ENCODE data around the gene MAPKAP1. TPM values are rescaled to one million over a fixed set of nuclear protein-coding genes. Genes with fewer than 3 reads are reported as not detected.

Gene MAPKAP1
- total RNA-seq, 4 donors from 2014 or later, result 46.7 to 63.0 (median 57.9) TPM

GRCh38 chr9:125730168-125730567, 23.2 kb upstream of the MAPKAP1 start:
- intact Hi-C loops (cut with DNase I; ENCODE audit: low total_unique reads), result no loop called here
- H3K4me3 ChIP-seq (ENCODE audit: low read depth, poor library complexity, severe bottlenecking), result no peak overlapping the region
- DNase-seq (ENCODE audit: low spot score in 2 of 2), result peak in 1 of 2 donors; percentile 42
- 87 to 96% methylated on average over 2 of the region's 2 CpGs for WGBS, 2 donors
- TF ChIP-seq CTCF (IDR thresholded peaks at IDR 0.05) (no peak), POLR2A (IDR thresholded peaks at IDR 0.05) (no peak)

- DNase-seq (ENCODE audit: low spot score in 2 of 2), result peak in 1 of 2 donors; percentile 7
- intact Hi-C loops (cut with DNase I; ENCODE audit: low total_unique reads), result no loop called here
- H3K4me3 ChIP-seq (ENCODE audit: low read depth, poor library complexity, severe bottlenecking), result no peak overlapping the region
- no peak for TF ChIP-seq CTCF (IDR thresholded peaks at IDR 0.05)
- 67 to 70% methylated on average over 13 of the region's 13 CpGs for WGBS, 2 donors
Measured at GRCh38 chr9:125726456-125727132, 19.6 kb upstream of the MAPKAP1 start.

GRCh38 chr9:125707472-125707804, 430 bp upstream of the MAPKAP1 start:
- H3K4me3 ChIP-seq (ENCODE audit: low read depth, poor library complexity, severe bottlenecking), result no peak overlapping the region
- 18 to 22% methylated on average over 4 of the region's 4 CpGs for WGBS, 2 donors
- intact Hi-C loops (cut with DNase I; ENCODE audit: low total_unique reads), result no loop called here
- no peak for DNase-seq (ENCODE audit: low spot score in 2 of 2)
- TF ChIP-seq CTCF (IDR thresholded peaks at IDR 0.05), result no peak
- TF ChIP-seq POLR2A (IDR thresholded peaks at IDR 0.05), result no peak

GRCh38 chr9:125705893-125706292, 1.1 kb downstream of the MAPKAP1 start:
- intact Hi-C loops (cut with DNase I; ENCODE audit: low total_unique reads), result no loop called here
- no peak for TF ChIP-seq CTCF (IDR thresholded peaks at IDR 0.05)
- no peak for TF ChIP-seq POLR2A (IDR thresholded peaks at IDR 0.05)
- WGBS, 2 donors, result 83 to 88% methylated on average over 4 of the region's 4 CpGs
- no peak for DNase-seq (ENCODE audit: low spot score in 2 of 2)
- no peak overlapping the region for H3K4me3 ChIP-seq (ENCODE audit: low read depth, poor library complexity, severe bottlenecking)

- WGBS, 2 donors, result 84 to 85% methylated on average over 4 of the region's 4 CpGs
- intact Hi-C loops (cut with DNase I; ENCODE audit: low total_unique reads), result no loop called here
- DNase-seq (ENCODE audit: low spot score in 2 of 2), result no peak
- no peak overlapping the region for H3K4me3 ChIP-seq (ENCODE audit: low read depth, poor library complexity, severe bottlenecking)
- TF ChIP-seq POLR2A (IDR thresholded peaks at IDR 0.05), result no peak
- no peak for TF ChIP-seq CTCF (IDR thresholded peaks at IDR 0.05)
Measured at GRCh38 chr9:125703662-125704061, 3.3 kb downstream of the MAPKAP1 start.

GRCh38 chr9:125701351-125701750, 5.7 kb downstream of the MAPKAP1 start:
- TF ChIP-seq POLR2A (IDR thresholded peaks at IDR 0.05) (no peak), CTCF (IDR thresholded peaks at IDR 0.05) (no peak)
- intact Hi-C loops (cut with DNase I; ENCODE audit: low total_unique reads), result no loop called here
- H3K4me3 ChIP-seq (ENCODE audit: low read depth, poor library complexity, severe bottlenecking), result no peak overlapping the region
- DNase-seq (ENCODE audit: low spot score in 2 of 2), result no peak
- 57 to 59% methylated on average over 6 of the region's 6 CpGs for WGBS, 2 donors
